ENCODE data around the gene AVPR1B. TPM values are rescaled to one million over a fixed set of nuclear protein-coding genes. Genes with fewer than 3 reads are reported as not detected.

The AVPR1B gene
- total and polyA plus RNA-seq, 4 donors = not detected

- Histone ChIP-seq H3K4me1 (ENCODE audit: control insufficient read depth in 5 of 5, insufficient read depth in 5 of 5, low read length in 5 of 5) (peaks cover 0 to 4% (median under 1%) of the 10 kb centered on the region in 5 donors), H3K9me3 (ENCODE audit: control insufficient read depth in 4 of 4, insufficient read depth in 3 of 4, low read length in 3 of 4) (peaks cover 0 to 5% (median 2%) of the 10 kb centered on the region in 4 donors), H3K27me3 (ENCODE audit: control insufficient read depth in 3 of 3, insufficient read depth in 3 of 3, low read length in 2 of 3) (peaks cover 0 to 10% (median 7%) of the 10 kb centered on the region in 3 donors), H3K27ac (ENCODE audit: low read depth in 1 of 2, low read length in 1 of 2) (no peak overlapping the region), H3K4me3 (no peak overlapping the region), H3K9ac (ENCODE audit: insufficient read depth in 1 of 2, low read length in 2 of 2) (no peak overlapping the region), H3K36me3 (ENCODE audit: control insufficient read depth in 4 of 4, insufficient read depth in 4 of 4, low read length in 4 of 4) (no peaks in the 10 kb centered on the region)
- ATAC-seq (ENCODE audit: insufficient read depth, low FRiP score) (no peak), DNase-seq (no peak)
- no peak for TF ChIP-seq CTCF (IDR thresholded peaks at IDR 0.05; ENCODE audit: control extremely low read depth, extremely low read depth)
These were observed 5.5 kb upstream of the AVPR1B start for GRCh38 chr1:206122686-206123085.

DNA sequence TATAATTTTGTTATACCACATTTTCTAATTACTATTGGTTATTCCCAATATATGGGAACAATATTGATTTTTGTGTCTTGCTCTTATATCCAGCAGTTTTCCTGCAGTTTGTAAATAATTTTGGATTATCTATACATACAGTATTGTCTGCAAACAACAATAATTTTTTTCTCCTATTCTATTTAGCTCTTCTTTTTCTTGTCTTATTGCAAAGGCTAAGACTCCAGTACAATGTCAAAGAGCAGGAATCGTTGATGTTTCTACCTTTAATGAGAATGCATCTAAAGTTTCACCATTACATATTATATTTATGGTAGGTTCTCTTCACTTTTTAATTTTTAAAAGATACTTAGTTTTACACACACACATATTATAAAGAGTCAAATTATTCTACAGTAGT lies 4.1 kb upstream of the AVPR1B start:
- ATAC-seq (ENCODE audit: insufficient read depth, low FRiP score) = no peak
- Histone ChIP-seq H3K4me3 (no peak overlapping the region), H3K4me1 (ENCODE audit: control insufficient read depth in 5 of 5, insufficient read depth in 5 of 5, low read length in 5 of 5) (peaks cover 0 to 9% (median 6%) of the 10 kb centered on the region in 5 donors), H3K36me3 (ENCODE audit: control insufficient read depth in 4 of 4, insufficient read depth in 4 of 4, low read length in 4 of 4) (no peaks in the 10 kb centered on the region), H3K27me3 (ENCODE audit: control insufficient read depth in 3 of 3, insufficient read depth in 3 of 3, low read length in 2 of 3) (peaks cover 0 to 13% (median 11%) of the 10 kb centered on the region in 3 donors), H3K9ac (ENCODE audit: insufficient read depth in 1 of 2, low read length in 2 of 2) (no peak overlapping the region), H3K9me3 (ENCODE audit: control insufficient read depth in 4 of 4, insufficient read depth in 3 of 4, low read length in 3 of 4) (peaks cover 0 to 5% (median 2%) of the 10 kb centered on the region in 4 donors), H3K27ac (ENCODE audit: low read depth in 1 of 2, low read length in 1 of 2) (no peak overlapping the region)
- TF ChIP-seq CTCF (IDR thresholded peaks at IDR 0.05; ENCODE audit: control extremely low read depth, extremely low read depth) = no peak
- DNase-seq = no peak
- 81% methylated on average over 1 of the region's 1 CpG for WGBS, 2 donors

DNA sequence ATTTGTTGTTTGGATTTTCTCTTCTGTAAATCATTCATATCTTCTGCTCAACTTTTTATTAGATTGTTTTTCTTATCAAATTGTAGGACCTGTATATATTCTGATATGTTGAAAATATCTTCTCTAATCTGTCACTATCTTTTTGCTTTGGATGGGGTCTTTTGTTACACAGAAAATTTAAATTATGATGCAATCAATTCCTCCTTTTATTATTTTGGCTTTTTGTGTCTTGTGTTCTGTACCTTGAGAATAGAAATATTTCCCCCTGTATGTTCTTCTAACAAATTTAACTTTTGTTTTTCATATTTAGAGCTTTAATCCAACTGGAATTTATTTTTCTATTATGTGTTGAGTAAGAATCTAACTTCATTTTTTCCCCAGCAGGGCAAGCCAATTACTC lies 3.2 kb upstream of the AVPR1B start:
- Histone ChIP-seq H3K36me3 (ENCODE audit: control insufficient read depth in 4 of 4, insufficient read depth in 4 of 4, low read length in 4 of 4) (no peaks in the 10 kb centered on the region), H3K4me3 (no peak overlapping the region), H3K27ac (ENCODE audit: low read depth in 1 of 2, low read length in 1 of 2) (no peak overlapping the region), H3K27me3 (ENCODE audit: control insufficient read depth in 3 of 3, insufficient read depth in 3 of 3, low read length in 2 of 3) (peaks cover 0 to 16% (median 11%) of the 10 kb centered on the region in 3 donors), H3K4me1 (ENCODE audit: control insufficient read depth in 5 of 5, insufficient read depth in 5 of 5, low read length in 5 of 5) (peaks cover 0 to 9% (median 6%) of the 10 kb centered on the region in 5 donors), H3K9me3 (ENCODE audit: control insufficient read depth in 4 of 4, insufficient read depth in 3 of 4, low read length in 3 of 4) (peaks cover 0 to 5% (median 2%) of the 10 kb centered on the region in 4 donors), H3K9ac (ENCODE audit: insufficient read depth in 1 of 2, low read length in 2 of 2) (no peak overlapping the region)
- TF ChIP-seq CTCF (IDR thresholded peaks at IDR 0.05; ENCODE audit: control extremely low read depth, extremely low read depth) = no peak
- no peak for ATAC-seq (ENCODE audit: insufficient read depth, low FRiP score)
- DNase-seq = no peak

- Histone ChIP-seq H3K9me3 (ENCODE audit: control insufficient read depth in 4 of 4, insufficient read depth in 3 of 4, low read length in 3 of 4) (peaks cover 0 to 5% (median 0%) of the 10 kb centered on the region in 4 donors), H3K27me3 (ENCODE audit: control insufficient read depth in 3 of 3, insufficient read depth in 3 of 3, low read length in 2 of 3) (peaks cover 0 to 16% (median 11%) of the 10 kb centered on the region in 3 donors), H3K4me3 (no peak overlapping the region), H3K4me1 (ENCODE audit: control insufficient read depth in 5 of 5, insufficient read depth in 5 of 5, low read length in 5 of 5) (peaks cover 0 to 9% (median 6%) of the 10 kb centered on the region in 5 donors), H3K9ac (ENCODE audit: insufficient read depth in 1 of 2, low read length in 2 of 2) (peak overlapping the region in 1 of 2 donors; percentile 11), H3K27ac (ENCODE audit: low read depth in 1 of 2, low read length in 1 of 2) (no peak overlapping the region), H3K36me3 (ENCODE audit: control insufficient read depth in 4 of 4, insufficient read depth in 4 of 4, low read length in 4 of 4) (no peaks in the 10 kb centered on the region)
- ATAC-seq (ENCODE audit: insufficient read depth, low FRiP score) (no peak), DNase-seq (no peak)
- WGBS, 2 donors = 32 to 45% methylated on average over 5 of the region's 5 CpGs
- no peak for TF ChIP-seq CTCF (IDR thresholded peaks at IDR 0.05; ENCODE audit: control extremely low read depth, extremely low read depth)
These were observed 376 bp downstream of the AVPR1B start for GRCh38 chr1:206116873-206117150.
